NT2/D1 (cell line): ENCODE data around the gene MERTK.
"Not testable (repeated sequence)": the region's sequence is repeated elsewhere in the genome, so short reads cannot be mapped to it uniquely, and the experiment has no call there.

ENCODE experiments used
- YY1 ChIP-seq: IDR thresholded peaks from 2 replicates; pipeline ENCODE4 v1.6.1; 2011; ENCODE audit not compliant: insufficient read length, insufficient read depth
- ZNF274 ChIP-seq: IDR thresholded peaks from 2 replicates; pipeline ENCODE4 v1.6.1; 2011; ENCODE audit warnings: mild to moderate bottlenecking, low read depth, low read length

GRCh38 chr2:111909997-111910396 lies 11.6 kb downstream of the MERTK start:
- TF ChIP-seq YY1, ZNF274: not testable (repeated sequence)
